Neural progenitor cell (in vitro differentiated cells): Measurements from ENCODE around the gene CAPN15. TPM values are rescaled to one million over a fixed set of nuclear protein-coding genes. Genes with fewer than 3 reads are reported as not detected.

Source experiments
- DNase-seq: peaks from one replicate; pipeline ENCODE4 v3.0.0-alpha.2; 2016; ENCODE audit warnings: low spot score
- H2AFZ ChIP-seq: fragments of 200-600 bp; sonication (generic); replicated peaks from 2 replicates; pipeline ENCODE4 v1.6.1; 2016; ENCODE audit warnings: antibody characterized with exemption
- H3F3A ChIP-seq: fragments of 200-600 bp; sonication (generic); 2 replicates; pipeline ENCODE4 v1.6.1; 2016; ENCODE audit warnings: antibody characterized with exemption, low read depth
- H3K27ac ChIP-seq: fragments of 200-600 bp; sonication (generic); 2 replicates; pipeline ENCODE4 v1.5.1; 2016; ENCODE audit warnings: mild to moderate bottlenecking
- H3K27me3 ChIP-seq: fragments of 200-600 bp; sonication (generic); 2 replicates; pipeline ENCODE4 v1.6.1; 2016; ENCODE audit warnings: mild to moderate bottlenecking, moderate library complexity
- H3K36me3 ChIP-seq: fragments of 200-600 bp; sonication (generic); 2 replicates; pipeline ENCODE4 v1.5.1; 2016
- H3K4me1 ChIP-seq: fragments of 200-600 bp; sonication (generic); 2 replicates; pipeline ENCODE4 v1.6.1; 2016; ENCODE audit warnings: mixed run types
- H3K4me2 ChIP-seq: fragments of 200-600 bp; sonication (generic); 2 replicates; pipeline ENCODE4 v1.6.1; 2016
- H3K4me3 ChIP-seq: fragments of 200-600 bp; sonication (generic); 2 replicates; pipeline ENCODE4 v1.5.1; 2016
- H3K79me2 ChIP-seq: fragments of 200-600 bp; sonication (generic); 2 replicates; pipeline ENCODE4 v1.6.1; 2016; ENCODE audit warnings: low read depth
- H3K9ac ChIP-seq: fragments of 200-600 bp; sonication (generic); 2 replicates; pipeline ENCODE4 v1.6.1; 2016
- H3K9me3 ChIP-seq: fragments of 200-600 bp; sonication (generic); 2 replicates; pipeline ENCODE4 v1.5.1; 2016; ENCODE audit warnings: low read depth
- H4K20me1 ChIP-seq: fragments of 200-600 bp; sonication (generic); 2 replicates; pipeline ENCODE4 v1.6.1; 2016; ENCODE audit warnings: low read depth
- H3K27ac Mint-ChIP-seq: 3 replicates; pipeline ENCODE4 v1.8.0; 2021; ENCODE audit warnings: mixed read lengths
- H3K27me3 Mint-ChIP-seq: 2 replicates; pipeline ENCODE4 v1.8.0; 2022; ENCODE audit warnings: low read depth, mild to moderate bottlenecking, inconsistent platforms, moderate library complexity, mixed read lengths; ENCODE audit not compliant: insufficient read depth
- H3K36me3 Mint-ChIP-seq: 3 replicates; pipeline ENCODE4 v1.8.0; 2021; ENCODE audit warnings: mixed read lengths
- H3K4me1 Mint-ChIP-seq: 3 replicates; pipeline ENCODE4 v1.8.0; 2021; ENCODE audit warnings: mixed read lengths
- H3K4me3 Mint-ChIP-seq: 3 replicates; pipeline ENCODE4 v1.8.0; 2021; ENCODE audit warnings: mild to moderate bottlenecking, moderate library complexity, mixed read lengths
- H3K9me3 Mint-ChIP-seq: 3 replicates; pipeline ENCODE4 v1.8.0; 2020; ENCODE audit warnings: mixed read lengths
- CTCF ChIP-seq: fragments of 200-600 bp; sonication (generic); IDR thresholded peaks from 2 replicates; pipeline ENCODE4 v1.5.1; 2017; ENCODE audit warnings: antibody characterized with exemption, mild to moderate bottlenecking
- EZH2 ChIP-seq: fragments of 200-600 bp; sonication (generic); IDR thresholded peaks from 2 replicates; pipeline ENCODE4 v1.6.1; 2017; ENCODE audit warnings: antibody characterized with exemption, mild to moderate bottlenecking, moderate library complexity
- EZH2phosphoT487 ChIP-seq: fragments of 200-600 bp; sonication (generic); IDR thresholded peaks from 2 replicates; pipeline ENCODE4 v1.6.1; 2017; ENCODE audit warnings: antibody characterized with exemption
- total RNA-seq: library from RNA; depleted of rRNA; stranded (reverse); fragments of >200 nt; gene quantifications from 2 replicates; pipeline ENCODE4 v1.2.3, GENCODE V29; 2015; ENCODE audit warnings: low replicate concordance

CAPN15 gene
- total RNA-seq, 1 donor from 2014 or later = 6.8 TPM

DNA sequence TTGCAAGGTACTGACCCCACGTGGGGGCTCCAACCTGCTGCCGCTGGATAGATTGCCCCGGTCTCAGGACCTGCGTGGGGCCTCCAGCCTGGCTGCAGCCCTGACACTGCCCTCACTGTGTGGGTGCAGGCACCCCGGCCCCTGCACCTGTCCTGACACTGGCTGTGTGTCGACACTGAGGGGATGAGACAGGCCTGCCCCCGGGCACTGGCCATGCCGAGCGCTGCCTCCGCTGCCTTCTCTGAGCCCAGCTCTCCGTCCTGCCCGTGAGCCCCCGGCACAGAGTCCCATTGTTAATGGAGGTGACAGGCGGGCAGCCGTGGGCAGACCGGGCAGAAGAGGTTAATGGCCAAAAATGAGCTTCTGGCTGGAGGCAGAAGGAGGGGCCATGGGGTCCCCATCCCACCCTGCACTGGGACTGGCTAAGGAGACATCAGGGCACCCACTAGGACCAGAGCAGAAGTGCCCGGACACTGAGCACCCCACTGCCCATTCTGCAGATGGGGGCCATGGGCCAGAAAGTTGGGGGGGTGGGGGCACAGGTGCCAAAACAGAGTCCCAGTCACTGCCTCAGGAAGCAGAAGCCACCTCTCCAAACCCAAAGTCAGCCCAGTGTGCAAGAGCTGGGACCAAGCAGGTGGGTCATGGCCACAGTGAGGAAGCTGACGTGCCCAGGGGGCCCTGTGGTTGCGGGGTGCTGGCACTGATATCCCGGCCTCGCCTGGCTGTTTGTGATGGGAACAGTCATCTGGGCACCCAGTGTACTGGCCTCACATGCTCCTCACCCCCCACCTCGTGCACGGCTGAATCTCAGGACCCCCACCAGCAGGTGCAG is 30.2 kb downstream of the CAPN15 start:
- Histone ChIP-seq H3K27me3 (peaks cover 56% of the 10 kb centered on the region), H3K79me2 (no peaks in the 10 kb centered on the region), H3K9me3 (no peaks in the 10 kb centered on the region), H2AFZ (no peak overlapping the region), H3K36me3 (no peaks in the 10 kb centered on the region), H3F3A (peaks cover 12% of the 10 kb centered on the region), H3K4me3 (no peak overlapping the region), H3K9ac (no peak overlapping the region), H3K4me1 (peaks cover 5% of the 10 kb centered on the region), H3K4me2 (no peak overlapping the region), H3K27ac (no peak overlapping the region), H4K20me1 (peaks cover 10% of the 10 kb centered on the region)
- Mint-ChIP-seq H3K4me3 (no peak overlapping the region), H3K4me1 (peaks cover 9% of the 10 kb centered on the region), H3K36me3 (no peaks in the 10 kb centered on the region), H3K27me3 (peaks cover 20% of the 10 kb centered on the region), H3K27ac (no peak overlapping the region), H3K9me3 (peaks cover 2% of the 10 kb centered on the region)
- no peak for DNase-seq
- TF ChIP-seq EZH2 (no peak), CTCF (no peak)

DNA sequence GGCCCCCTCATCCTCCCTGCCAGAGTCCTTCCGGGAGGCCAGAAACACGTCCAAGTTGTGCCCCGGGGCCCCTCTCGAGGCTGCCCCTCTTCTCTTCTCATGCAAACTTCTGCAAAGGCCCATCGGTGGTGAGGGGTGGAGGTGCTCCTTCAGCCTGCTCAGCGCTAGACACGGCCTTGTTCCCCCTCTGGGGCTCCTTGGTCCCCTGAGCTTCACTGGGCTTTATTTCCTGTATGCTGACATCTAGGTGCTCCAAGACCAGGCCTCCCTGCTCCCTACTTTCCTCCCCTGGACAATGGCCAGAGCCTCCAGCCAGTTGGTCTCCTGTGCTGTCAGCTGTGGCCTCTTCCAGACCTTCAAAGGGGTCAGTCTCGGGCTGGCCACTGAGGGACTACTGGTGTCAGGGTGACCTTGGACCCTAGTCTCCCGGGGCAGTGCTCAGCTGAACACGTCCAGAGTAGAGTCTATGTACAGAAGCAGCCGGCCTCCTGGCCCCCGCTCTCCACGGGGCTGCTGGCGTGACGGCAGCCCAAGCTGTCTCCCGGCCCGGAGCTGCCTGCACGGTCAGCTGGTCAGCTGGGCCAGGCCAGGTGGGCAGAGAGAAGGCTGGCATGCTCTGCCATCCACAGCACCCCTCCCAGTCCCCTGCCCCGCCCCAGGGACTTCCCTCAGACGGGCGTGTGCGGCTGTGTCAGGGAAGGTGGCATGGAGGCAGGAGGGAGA is 30.9 kb downstream of the CAPN15 start:
- H2AFZ ChIP-seq = no peak overlapping the region
- no peaks in the 10 kb centered on the region for H3K79me2 ChIP-seq
- Mint-ChIP-seq H3K36me3 (no peaks in the 10 kb centered on the region), H3K27me3 (peaks cover 24% of the 10 kb centered on the region), H3K4me3 (no peak overlapping the region), H3K9me3 (peaks cover 2% of the 10 kb centered on the region), H3K27ac (no peak overlapping the region), H3K4me1 (peaks cover 10% of the 10 kb centered on the region)
- peaks cover 12% of the 10 kb centered on the region for H3F3A ChIP-seq
- no peak for DNase-seq
- no peaks in the 10 kb centered on the region for H3K36me3 ChIP-seq
- no peak overlapping the region for H3K4me3 ChIP-seq
- H3K27ac ChIP-seq = no peak overlapping the region
- peaks cover 64% of the 10 kb centered on the region for H3K27me3 ChIP-seq
- peaks cover 5% of the 10 kb centered on the region for H3K4me1 ChIP-seq
- peaks cover 10% of the 10 kb centered on the region for H4K20me1 ChIP-seq
- TF ChIP-seq EZH2phosphoT487 (no peak), EZH2 (no peak), CTCF (no peak)
- H3K9ac ChIP-seq = no peak overlapping the region
- no peak overlapping the region for H3K4me2 ChIP-seq
- no peaks in the 10 kb centered on the region for H3K9me3 ChIP-seq

- Histone ChIP-seq H3K79me2 (no peaks in the 10 kb centered on the region), H4K20me1 (peaks cover 10% of the 10 kb centered on the region), H3K36me3 (no peaks in the 10 kb centered on the region), H3K9ac (no peak overlapping the region), H3K4me2 (no peak overlapping the region), H2AFZ (no peak overlapping the region), H3K4me3 (no peak overlapping the region), H3K4me1 (peaks cover 5% of the 10 kb centered on the region), H3K9me3 (no peaks in the 10 kb centered on the region), H3K27me3 (peaks cover 70% of the 10 kb centered on the region), H3F3A (peaks cover 12% of the 10 kb centered on the region), H3K27ac (no peak overlapping the region)
- TF ChIP-seq CTCF = no peak
- TF ChIP-seq EZH2 = no peak
- no peak for TF ChIP-seq EZH2phosphoT487
- no peak for DNase-seq
- Mint-ChIP-seq H3K4me3 (no peak overlapping the region), H3K27me3 (peaks cover 24% of the 10 kb centered on the region), H3K36me3 (no peaks in the 10 kb centered on the region), H3K9me3 (peaks cover 2% of the 10 kb centered on the region), H3K4me1 (peaks cover 10% of the 10 kb centered on the region), H3K27ac (no peak overlapping the region)
Observed at GRCh38 chr16:559021-559380, 31.5 kb downstream of the CAPN15 start.
